ENCODE results near the gene MLLT6.

Gene MLLT6

GRCh38 chr17:38742411-38743308 lies 37.6 kb downstream of the MLLT6 start:
- in situ Hi-C loops (cut with MboI; ENCODE audit: low pct_unique_long_range_greater_than_20kb, low sequenced_read_pairs, unreplicated experiment), result no loop called here
- TF ChIP-seq, protein P1, sequence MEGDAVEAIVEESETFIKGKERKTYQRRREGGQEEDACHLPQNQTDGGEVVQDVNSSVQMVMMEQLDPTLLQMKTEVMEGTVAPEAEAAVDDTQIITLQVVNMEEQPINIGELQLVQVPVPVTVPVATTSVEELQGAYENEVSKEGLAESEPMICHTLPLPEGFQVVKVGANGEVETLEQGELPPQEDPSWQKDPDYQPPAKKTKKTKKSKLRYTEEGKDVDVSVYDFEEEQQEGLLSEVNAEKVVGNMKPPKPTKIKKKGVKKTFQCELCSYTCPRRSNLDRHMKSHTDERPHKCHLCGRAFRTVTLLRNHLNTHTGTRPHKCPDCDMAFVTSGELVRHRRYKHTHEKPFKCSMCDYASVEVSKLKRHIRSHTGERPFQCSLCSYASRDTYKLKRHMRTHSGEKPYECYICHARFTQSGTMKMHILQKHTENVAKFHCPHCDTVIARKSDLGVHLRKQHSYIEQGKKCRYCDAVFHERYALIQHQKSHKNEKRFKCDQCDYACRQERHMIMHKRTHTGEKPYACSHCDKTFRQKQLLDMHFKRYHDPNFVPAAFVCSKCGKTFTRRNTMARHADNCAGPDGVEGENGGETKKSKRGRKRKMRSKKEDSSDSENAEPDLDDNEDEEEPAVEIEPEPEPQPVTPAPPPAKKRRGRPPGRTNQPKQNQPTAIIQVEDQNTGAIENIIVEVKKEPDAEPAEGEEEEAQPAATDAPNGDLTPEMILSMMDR (IDR thresholded peaks at IDR 0.05; ENCODE audit: extremely low read depth, insufficient read depth, missing control alignments), result no peak
- DNase-seq (ENCODE audit: low spot score), result peak; percentile 26

DNA sequence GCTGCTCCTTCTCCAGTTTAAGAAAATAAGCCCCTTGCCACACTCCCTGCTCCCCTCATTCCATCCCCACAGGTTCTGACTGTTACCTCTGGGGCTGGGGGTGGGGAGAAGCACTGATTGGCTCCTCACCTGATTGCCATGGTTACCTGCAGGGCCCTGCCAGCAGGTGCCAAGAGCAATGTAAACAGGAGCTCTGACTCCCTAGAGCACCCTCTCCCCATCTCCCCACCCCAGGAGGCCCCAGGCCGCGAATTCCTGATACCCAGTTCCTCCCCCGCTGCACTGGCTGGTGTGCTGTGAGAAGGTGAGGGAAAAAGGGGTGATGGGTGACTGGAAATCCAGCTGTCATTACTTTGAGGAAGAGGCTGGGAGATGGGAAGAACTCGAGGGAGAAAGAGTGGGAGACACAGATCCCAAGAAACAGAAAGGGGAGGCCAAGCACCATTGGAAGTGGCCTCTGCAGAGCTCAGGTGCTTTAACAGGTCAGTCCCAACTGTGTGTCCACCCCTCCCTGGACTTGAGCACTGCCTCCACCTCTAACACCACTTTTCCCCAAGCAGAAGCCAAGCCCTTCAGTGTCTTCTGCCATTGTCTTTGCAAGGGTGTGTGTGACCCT lies 38.6 kb downstream of the MLLT6 start:
- TF ChIP-seq, protein P1 (IDR thresholded peaks at IDR 0.05; ENCODE audit: extremely low read depth, insufficient read depth, missing control alignments), result no peak
- peak; percentile 15 for DNase-seq (ENCODE audit: low spot score)
- in situ Hi-C loops (cut with MboI; ENCODE audit: low pct_unique_long_range_greater_than_20kb, low sequenced_read_pairs, unreplicated experiment), result no loop called here

GRCh38 chr17:38745545-38745944 lies 40.5 kb downstream of the MLLT6 start:
- TF ChIP-seq, protein P1 (IDR thresholded peaks at IDR 0.05; ENCODE audit: extremely low read depth, insufficient read depth, missing control alignments), result no peak
- DNase-seq (ENCODE audit: low spot score), result no peak
- in situ Hi-C loops (cut with MboI; ENCODE audit: low pct_unique_long_range_greater_than_20kb, low sequenced_read_pairs, unreplicated experiment), result no loop called here

- TF ChIP-seq, protein P1 (IDR thresholded peaks at IDR 0.05; ENCODE audit: extremely low read depth, insufficient read depth, missing control alignments), result no peak
- in situ Hi-C loops (cut with MboI; ENCODE audit: low pct_unique_long_range_greater_than_20kb, low sequenced_read_pairs, unreplicated experiment), result no loop called here
- no peak for DNase-seq (ENCODE audit: low spot score)
These were observed 41.2 kb downstream of the MLLT6 start for GRCh38 chr17:38746004-38746848.

- no peak for DNase-seq (ENCODE audit: low spot score)
- TF ChIP-seq, protein P1 (IDR thresholded peaks at IDR 0.05; ENCODE audit: extremely low read depth, insufficient read depth, missing control alignments), result no peak
- in situ Hi-C loops (cut with MboI; ENCODE audit: low pct_unique_long_range_greater_than_20kb, low sequenced_read_pairs, unreplicated experiment), result no loop called here
These were observed 41.9 kb downstream of the MLLT6 start for GRCh38 chr17:38746849-38747462.

Measured in GM13977 (cell line).